ACHN (cell line): ENCODE results near the gene ZNF593.

Experiments
- DNase-seq: peaks from one replicate; pipeline ENCODE4 v3.0.0-alpha.2; 2015
- in situ Hi-C: cut with HindIII; loops from 2 replicates; pipeline ENCODE4 v1.10.0; 2017; ENCODE audit warnings: low sequenced_read_pairs, low pct_ligation_motif_present, low pct_unique_long_range_greater_than_20kb

ZNF593 gene

DNA sequence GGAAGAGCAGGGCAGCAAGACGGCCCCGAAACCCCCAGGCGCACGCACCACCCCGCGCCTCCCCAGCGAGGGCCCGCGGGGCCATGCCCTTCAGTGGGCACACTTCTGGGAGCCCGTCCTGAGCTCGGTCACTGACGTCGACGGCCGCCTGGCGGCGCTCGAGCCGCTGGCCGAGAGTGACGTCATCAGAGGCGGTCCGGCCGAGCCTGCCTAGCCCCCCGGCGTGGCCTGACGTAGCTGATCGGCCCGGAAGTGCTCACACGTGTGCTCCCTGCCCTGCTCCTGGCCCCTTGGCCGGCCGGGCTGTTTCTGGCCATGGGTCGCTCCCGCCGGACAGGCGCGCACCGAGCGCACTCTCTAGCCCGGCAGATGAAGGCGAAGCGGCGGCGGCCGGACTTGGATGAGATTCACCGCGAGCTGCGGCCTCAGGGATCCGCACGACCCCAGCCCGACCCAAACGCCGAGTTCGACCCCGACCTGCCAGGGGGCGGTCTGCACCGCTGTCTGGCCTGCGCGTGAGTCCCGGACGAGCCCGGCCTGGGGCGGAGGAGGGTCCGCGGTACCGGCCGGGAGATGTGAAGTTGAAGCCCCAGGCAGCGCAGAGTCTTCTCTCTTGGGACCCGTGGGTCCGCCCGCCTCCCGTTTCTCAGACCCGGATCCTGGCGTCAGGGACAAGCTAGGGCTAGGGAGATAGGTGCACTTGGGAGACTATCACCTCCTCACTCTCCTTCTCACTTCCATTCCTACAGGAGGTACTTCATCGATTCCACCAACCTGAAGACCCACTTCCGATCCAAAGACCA, at the start of gene ZNF593:
Gene ZNF593 (plus strand): TSS at position 240 of the 803 bp plus-strand sequence. CDS start 76 bp downstream, at position 316.
- in situ Hi-C loops, result no loop called here
- peak; percentile 92 for DNase-seq

DNA sequence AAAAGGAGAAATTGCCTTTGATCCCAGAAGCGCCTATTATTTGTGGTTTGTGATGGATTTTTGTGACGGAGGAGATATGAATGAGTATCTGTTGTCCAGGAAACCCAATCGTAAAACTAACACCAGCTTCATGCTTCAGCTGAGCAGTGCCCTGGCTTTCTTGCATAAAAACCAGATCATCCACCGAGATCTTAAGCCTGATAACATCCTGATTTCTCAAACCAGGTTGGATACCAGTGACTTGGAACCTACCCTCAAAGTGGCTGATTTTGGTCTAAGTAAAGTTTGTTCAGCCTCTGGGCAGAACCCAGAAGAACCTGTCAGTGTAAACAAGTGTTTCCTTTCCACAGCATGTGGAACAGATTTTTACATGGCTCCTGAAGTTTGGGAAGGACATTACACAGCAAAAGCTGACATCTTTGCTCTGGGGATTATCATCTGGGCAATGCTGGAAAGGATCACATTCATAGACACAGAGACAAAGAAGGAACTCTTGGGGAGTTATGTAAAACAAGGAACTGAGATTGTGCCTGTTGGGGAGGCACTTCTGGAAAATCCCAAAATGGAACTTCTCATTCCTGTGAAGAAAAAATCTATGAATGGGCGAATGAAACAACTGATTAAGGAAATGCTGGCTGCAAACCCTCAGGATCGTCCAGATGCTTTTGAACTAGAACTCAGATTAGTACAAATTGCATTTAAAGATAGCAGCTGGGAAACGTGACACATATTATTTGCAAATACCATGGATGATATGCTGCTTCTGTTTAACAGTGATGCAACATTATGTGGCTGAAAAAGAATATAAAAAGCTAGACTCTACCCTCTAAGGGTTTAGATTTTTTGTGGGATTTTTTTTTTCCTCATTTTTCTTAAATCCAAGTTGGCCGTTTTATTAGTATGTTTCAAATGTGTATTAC, 47.6 kb upstream of the ZNF593 start:
- in situ Hi-C loops, result no loop called here
- no peak for DNase-seq

DNA sequence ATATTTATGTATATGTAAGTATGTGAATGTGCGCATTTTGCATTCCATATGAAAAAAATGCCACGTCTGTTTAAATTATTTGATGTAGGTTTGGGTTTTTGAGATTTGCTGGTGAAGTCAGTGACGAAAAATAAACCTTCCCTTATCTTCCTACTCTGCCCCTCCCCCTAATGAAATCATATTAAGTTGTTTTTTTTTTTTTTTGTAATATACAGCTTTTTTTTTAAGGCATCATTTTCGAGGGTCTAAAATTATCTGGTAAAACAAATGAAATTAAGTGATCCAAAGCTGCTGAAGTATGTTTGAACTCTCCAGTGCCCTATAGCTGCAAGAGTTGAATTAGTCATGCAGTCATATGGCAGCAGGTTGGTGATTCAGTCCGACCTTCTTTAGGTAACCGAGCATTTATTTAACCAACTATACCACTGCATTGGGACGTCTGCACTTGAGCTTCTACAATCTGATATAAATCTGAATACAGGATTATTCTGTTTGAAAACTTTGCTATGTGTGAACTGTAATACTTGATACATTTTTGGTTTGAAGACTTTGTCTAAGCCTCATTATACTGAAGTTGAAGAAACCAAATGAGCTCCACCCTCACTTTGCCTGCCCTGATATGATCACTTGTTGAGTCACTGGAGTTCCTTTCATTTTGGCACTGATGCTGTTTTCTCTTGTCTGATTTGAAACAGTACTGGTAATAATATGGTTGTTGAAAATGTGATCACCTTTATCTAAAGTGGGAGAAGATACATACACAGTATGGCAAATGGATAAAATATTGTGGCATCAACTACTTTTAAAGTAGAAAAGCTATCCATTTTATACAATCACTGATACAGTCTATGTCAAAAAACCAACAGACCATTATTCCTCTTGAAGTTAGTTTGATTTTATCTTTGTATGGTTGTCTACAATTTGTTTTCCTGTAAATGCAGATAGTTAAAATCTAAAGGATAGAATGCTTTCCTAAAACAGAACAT, 46.4 kb upstream of the ZNF593 start:
- DNase-seq, result peak; percentile 64
- in situ Hi-C loops, result no loop called here

DNA sequence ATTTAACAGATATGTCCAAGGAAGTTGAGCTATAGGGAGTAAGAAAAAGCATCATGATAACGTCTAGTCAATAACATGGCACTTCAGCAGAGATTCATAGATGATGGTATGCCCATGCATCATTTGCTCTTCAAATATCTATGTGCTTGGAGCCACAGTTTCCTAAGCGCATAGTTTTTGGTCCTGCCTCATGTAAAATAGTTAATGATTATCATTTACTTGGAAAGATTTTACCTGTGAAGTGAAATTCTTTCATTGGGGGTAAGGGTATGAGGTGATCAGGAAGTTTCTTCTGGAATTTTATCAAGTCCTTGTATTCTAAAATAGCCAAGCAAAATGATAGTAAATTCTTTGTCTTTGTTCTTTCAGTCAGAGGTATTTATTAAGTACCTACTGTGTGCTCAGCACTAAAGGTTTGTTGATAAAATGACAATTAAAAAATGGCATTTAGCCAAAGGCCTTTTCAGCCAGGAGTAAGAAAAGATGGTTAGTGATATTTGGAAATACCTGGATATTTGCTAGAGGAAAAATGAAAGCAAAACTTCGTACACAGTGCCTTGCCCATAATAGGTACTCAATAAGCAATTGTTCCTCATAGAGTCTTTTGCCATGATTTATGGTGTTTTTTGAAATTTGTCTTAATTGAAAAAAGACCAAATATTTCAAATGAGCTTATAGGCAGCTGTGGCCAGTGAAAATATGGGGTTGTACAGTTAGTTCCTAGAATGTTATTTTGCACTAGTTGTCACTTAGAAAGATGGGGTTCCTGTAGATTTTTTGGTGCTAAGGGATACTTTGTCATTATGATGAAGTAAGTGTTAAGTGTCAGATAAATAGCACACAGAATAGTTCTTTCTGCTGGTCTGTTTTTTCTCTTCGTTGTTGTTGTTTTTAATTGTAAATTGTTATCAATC, 45.0 kb upstream of the ZNF593 start:
- in situ Hi-C loops, result no loop called here

DNA sequence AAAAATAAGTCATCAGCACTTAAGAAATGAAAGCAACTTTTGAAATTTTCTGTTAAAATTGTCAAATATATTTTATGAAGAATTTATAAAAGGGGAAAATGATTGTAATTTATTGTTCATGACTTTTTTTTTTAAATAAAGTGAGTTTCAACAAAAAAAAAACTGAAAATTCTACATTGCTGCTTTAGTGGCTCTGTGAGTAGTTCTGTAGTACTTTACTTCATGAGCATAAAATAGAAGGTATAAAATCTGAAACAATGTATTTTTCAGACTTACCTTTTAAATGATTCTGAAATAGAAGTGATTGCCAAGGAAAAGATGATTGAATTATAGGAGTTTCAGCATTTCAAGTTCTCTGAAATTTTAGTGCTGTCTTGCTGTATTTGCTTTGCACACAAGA, 44.3 kb upstream of the ZNF593 start:
- DNase-seq, result no peak
- in situ Hi-C loops, result no loop called here

More for the DNA sequence above, 45.0 kb upstream of the ZNF593 start:
- peak; percentile 31 for DNase-seq

DNA sequence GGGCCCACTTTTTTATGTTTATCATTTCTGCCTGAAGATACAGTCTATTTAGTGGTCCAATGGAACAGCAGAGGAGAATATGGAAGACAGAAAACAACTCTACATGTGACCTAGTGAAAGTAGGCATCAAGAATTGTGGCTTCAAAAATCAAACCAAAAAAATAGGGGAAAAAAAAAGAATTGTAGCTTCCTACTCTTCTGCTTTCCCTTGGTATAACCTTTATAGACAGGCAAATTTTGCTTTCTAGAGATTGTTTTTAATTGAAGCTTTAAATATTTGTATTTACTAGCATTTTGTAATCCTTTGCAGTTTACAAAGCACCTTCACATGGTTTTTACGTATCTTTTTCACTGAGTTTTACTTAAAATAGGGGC, 43.8 kb upstream of the ZNF593 start:
- in situ Hi-C loops, result no loop called here

DNA sequence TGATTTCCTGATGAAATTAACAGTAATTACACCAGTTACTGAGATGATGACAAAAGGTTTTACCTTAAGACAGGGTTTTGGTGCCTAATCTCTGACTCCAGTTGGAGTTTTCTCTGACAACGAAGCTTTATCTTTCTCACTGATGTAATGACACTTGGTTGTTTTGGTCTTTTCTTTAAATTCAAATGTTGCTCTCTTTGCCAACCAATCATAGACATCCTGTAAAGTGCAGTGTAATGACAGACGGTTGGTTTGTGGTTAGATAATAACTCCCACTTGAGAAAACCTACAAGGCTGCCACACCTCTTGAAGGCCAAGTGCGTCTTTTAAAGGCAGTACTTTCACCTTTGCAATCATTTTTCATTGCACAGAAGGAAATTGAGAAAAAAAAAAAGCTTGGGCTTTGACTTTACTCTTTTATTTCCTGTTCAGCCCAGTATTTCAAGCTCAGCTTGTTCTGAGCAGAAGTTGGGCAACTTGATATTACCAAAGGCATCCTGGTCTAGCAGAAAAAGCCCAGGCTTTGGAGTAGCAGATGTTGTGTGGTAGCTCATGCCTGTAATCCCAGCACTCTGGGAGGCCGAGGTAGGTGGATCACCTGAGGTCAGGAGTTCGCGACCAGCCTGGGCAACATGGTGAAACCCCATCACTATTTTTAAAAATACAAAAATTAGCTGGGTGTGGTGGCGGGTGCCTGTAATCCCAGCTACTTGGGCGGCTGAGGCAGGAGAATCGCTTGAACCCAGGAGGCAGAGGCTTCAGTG, 43.2 kb upstream of the ZNF593 start:
- in situ Hi-C loops, result no loop called here

More for the DNA sequence above, 43.8 kb upstream of the ZNF593 start:
- no peak for DNase-seq

DNA sequence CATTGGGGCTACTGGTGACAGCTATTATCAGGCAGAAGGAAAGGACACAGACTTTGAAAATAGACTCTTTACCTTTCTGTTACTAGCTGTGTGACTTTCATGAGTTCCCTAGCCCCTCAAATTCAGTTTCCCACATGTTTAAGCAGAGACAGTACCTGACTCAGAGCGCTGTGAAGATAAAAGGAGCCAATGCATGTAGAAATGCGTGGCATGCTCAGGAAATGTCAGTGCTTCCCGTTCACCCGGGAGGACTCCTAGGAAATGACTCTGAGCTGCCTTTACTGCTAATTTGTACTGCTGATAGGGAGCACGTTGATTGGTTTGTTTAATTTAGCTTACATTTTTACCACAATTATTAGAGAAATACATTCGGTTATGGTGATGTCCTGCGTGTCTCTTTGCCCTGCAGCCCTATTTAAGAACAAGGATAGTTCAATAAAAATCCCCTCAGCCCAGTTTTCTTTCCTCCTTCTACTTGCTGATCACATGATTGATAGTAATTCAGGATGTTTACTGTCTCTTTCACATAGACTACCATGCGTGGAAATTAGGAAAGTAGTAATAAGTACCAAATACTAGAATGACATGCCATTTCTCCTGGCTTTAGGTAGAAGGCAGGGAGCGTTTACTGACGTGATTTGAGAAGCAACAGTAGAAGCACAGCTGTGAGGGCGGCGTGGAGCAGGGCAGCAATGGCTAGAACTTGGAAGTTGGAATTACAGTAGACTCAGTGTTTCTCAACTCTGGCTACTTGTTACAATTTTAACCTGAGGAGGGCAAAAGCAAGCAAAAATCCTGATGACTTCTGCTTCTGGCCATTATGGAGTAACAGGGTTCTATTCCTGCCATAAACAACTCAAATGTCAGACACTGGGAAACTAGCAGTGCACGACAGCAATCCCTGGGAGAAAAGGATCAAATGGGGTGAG, 42.2 kb upstream of the ZNF593 start:
- in situ Hi-C loops, result no loop called here
- no peak for DNase-seq

More for the DNA sequence above, 43.2 kb upstream of the ZNF593 start:
- DNase-seq, result peak; percentile 81

DNA sequence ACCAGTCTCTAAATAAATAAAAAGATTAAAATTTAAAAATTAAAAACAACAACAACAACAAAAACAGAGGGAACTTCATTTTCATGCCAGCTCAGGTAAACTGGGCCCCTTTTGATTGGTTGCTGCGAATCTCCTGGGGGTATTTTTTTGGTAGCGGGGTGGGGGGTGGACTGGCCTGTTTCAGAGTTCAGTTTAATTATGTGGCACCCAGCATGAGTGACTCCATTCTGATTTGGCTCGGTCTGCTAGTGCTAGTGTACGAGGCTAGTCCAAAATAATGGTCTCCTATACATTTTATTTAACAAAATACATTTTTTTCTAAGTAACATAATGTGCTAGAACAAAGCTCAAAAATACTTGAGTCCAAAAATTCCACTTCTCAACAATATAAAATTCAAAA, 39.9 kb upstream of the ZNF593 start:
- in situ Hi-C loops, result no loop called here
- no peak for DNase-seq

DNA sequence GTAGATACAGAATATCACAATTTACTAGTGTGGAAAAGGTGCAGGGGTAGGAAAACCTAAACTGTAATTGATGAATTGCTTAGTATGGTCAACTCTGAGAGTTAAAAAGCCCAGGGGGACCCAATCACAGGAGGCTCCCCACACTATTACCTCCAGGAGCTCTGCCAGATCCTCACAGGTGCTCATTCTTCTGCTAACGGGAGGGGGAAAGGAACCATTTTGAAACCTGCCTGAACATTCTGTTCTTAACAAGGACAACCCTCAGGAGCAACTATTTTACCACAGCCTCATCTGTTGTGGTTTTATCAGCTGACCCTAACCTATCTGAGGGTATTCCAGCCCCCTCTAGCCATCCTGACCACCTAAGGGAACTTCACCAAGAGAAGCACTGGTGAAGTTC, 39.0 kb upstream of the ZNF593 start:
- in situ Hi-C loops, result no loop called here
- no peak for DNase-seq

DNA sequence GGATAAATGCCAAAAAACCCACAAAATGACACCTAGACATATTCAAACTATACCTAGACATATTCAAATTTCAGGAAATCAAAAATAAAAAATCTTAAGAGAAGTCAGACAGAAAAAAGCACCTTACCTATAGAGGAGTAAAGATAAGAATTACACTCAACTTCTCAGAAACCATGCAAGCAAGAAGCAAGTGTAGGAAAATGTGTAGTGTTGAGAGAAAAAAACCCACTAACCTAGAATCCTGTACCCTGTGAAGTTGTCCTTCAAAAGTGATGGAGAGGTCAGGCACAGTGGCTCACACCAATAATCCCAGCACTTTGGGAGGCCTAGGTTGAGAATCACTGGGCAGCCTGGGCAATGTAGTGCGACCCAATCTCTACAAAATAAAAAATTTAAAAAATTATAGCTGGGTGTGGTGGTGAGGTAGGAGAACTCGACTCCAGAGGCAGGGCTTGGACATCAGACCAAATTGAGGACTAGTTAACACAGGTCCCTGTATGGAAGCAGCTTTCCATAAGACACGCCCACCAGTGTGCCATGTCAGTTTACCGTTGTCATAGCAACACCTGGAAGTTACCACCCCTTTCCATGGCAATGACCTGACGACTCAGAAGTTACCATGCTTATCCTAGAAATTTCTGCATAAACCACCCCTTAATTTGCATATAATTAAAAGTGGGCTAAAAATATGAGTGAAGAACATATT, 37.4 kb upstream of the ZNF593 start:
- no peak for DNase-seq
- in situ Hi-C loops, result no loop called here

DNA sequence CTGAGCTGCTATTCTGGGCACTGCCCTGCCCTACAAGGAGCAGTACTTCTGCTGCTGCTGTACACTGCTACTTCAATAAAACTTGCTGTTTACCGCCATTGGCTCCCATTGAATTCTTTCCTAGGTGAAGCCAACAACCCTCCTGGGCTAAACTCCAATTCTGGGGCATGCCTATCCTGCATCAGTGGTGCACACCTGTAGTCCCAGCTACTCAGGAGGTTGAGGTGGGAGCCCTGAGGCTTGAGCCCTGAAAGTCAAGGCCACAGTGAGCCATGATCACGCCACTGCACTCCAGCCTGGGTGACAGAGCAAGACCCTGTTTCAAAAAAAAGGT, 36.9 kb upstream of the ZNF593 start:
- no peak for DNase-seq
- in situ Hi-C loops, result no loop called here

DNA sequence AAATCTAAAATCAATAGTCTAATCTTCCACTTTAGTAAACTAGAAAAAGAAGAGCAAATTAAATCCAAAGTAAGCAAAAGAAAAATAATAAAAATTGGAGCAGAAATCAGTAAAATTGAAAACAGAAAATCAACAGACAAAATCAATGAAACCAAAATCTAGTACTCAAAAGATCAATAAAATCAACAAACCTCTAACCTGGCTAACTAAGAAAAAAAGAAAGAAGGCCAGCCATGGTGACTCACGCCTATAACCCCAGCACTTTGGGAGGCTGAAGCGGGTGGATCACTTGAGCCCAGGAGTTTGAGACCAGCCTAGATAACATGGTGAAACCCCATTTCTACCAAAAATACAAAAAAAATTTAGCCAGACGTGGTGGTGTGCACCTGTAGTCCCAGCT, 35.2 kb upstream of the ZNF593 start:
- no peak for DNase-seq
- in situ Hi-C loops, result no loop called here

DNA sequence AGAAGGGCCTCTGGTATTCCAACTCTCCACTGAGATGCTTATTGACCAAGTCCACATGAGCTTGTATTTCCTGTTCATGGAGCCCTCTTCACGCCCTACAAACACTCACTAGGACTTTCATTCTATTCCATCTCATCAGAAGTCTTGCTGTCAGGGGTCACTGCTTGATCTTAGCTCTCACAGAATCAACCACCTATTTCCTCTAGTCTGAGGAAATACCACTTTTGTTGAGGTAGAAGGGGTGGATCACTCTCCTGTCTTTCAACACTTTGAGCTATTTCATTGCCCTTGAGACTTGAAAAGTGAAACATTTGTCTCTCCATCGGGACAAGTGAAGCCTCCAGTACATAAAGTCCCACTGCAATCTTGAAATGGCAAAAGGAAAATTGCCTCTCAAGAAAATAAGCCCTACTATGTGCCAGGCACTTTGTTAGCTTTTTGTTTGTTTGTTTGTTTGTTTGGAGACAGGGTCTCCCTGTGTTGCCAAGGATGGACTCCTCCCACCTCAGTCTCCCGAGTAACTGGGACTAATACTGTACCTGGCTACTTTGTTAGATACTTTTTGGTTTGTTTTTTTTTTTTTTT, 30.6 kb upstream of the ZNF593 start:
- DNase-seq, result no peak
- in situ Hi-C loops, result no loop called here

DNA sequence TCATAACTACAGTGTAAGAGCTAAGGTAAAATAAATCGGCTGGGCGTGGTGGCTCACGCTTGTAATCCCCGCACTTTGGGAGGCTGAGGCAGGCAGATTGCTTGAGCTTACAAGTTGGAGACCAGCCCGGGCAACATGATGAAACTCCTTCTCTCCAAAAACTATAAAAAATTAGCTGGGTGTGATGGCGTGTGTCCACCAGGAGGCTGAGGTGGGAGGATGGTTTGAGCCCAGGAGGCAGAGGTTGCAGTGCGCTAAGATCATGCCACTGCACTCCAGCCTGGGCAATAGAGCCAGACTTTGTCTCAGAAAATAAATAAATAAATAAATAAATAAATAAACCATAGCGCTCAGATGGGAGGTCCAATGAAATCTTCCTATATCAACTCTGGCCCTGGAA, 27.5 kb upstream of the ZNF593 start:
- no peak for DNase-seq
- in situ Hi-C loops, result no loop called here
